ENCODE results near the gene ARHGAP29.

The ARHGAP29 gene

GRCh38 chr1:94236630-94237290 is 624 bp downstream of the ARHGAP29 start:
- no peak overlapping the region for H2BK15ac ChIP-seq (replicated peaks; ENCODE audit: low read depth)
- H2BK120ac ChIP-seq (ENCODE audit: low read depth, low read length) = no peak overlapping the region
- no peaks in the 10 kb centered on the region for H3K36me3 ChIP-seq (ENCODE audit: control insufficient read depth, insufficient read depth, low read length)
- no peak overlapping the region for H4K8ac ChIP-seq (ENCODE audit: low read depth, low read length)
- H2BK5ac ChIP-seq (ENCODE audit: low read length) = no peak overlapping the region
- peaks cover 8% of the 10 kb centered on the region for H3K4me1 ChIP-seq (ENCODE audit: control insufficient read depth, low read depth, low read length)
- H3K56ac ChIP-seq (ENCODE audit: low read length) = peak overlapping the region; percentile 92
- peak overlapping the region; percentile 82 for H3K4me3 ChIP-seq (ENCODE audit: low read length)
- H3K27ac ChIP-seq (ENCODE audit: low read depth, low read length) = no peak overlapping the region
- no peak overlapping the region for H3K23ac ChIP-seq (ENCODE audit: low read length)
- no peak overlapping the region for H2AK5ac ChIP-seq (ENCODE audit: low read length)
- peak overlapping the region; percentile 93 for H3K4me2 ChIP-seq (ENCODE audit: low read length)
- peaks cover 15% of the 10 kb centered on the region for H3K79me2 ChIP-seq (ENCODE audit: control insufficient read depth, insufficient read depth, low read length)
- no peak overlapping the region for H3K4ac ChIP-seq (ENCODE audit: low read depth, low read length)
- no CpG with 5 or more reads among the region's 39 CpGs for WGBS (ENCODE audit: extremely low coverage, insufficient coverage, low lambda C conversion rate)
- H3K27me3 ChIP-seq (ENCODE audit: insufficient read depth, low read length, poor library complexity) = no peaks in the 10 kb centered on the region
- DNase-seq = peak; percentile 79
- H3K79me1 ChIP-seq (ENCODE audit: low read length) = peaks cover 4% of the 10 kb centered on the region
- no peak overlapping the region for H4K5ac ChIP-seq (ENCODE audit: low read length)
- H3K9ac ChIP-seq (ENCODE audit: low read length) = peak overlapping the region; percentile 87
- peak overlapping the region; percentile 63 for H3K18ac ChIP-seq (ENCODE audit: low read length)

GRCh38 chr1:94236013-94236491 is 1.3 kb downstream of the ARHGAP29 start:
- DNase-seq = peak; percentile 39
- no peak overlapping the region for H2BK120ac ChIP-seq (ENCODE audit: low read depth, low read length)
- no peak overlapping the region for H2AK5ac ChIP-seq (ENCODE audit: low read length)
- no peak overlapping the region for H2BK15ac ChIP-seq (replicated peaks; ENCODE audit: low read depth)
- no peak overlapping the region for H4K5ac ChIP-seq (ENCODE audit: low read length)
- peaks cover 8% of the 10 kb centered on the region for H3K4me1 ChIP-seq (ENCODE audit: control insufficient read depth, low read depth, low read length)
- peaks cover 15% of the 10 kb centered on the region for H3K79me2 ChIP-seq (ENCODE audit: control insufficient read depth, insufficient read depth, low read length)
- H2BK5ac ChIP-seq (ENCODE audit: low read length) = no peak overlapping the region
- H3K23ac ChIP-seq (ENCODE audit: low read length) = no peak overlapping the region
- H3K79me1 ChIP-seq (ENCODE audit: low read length) = peaks cover 4% of the 10 kb centered on the region
- no peak overlapping the region for H4K8ac ChIP-seq (ENCODE audit: low read depth, low read length)
- H3K27me3 ChIP-seq (ENCODE audit: insufficient read depth, low read length, poor library complexity) = no peaks in the 10 kb centered on the region
- no peak overlapping the region for H3K4ac ChIP-seq (ENCODE audit: low read depth, low read length)
- peak overlapping the region; percentile 87 for H3K9ac ChIP-seq (ENCODE audit: low read length)
- WGBS (ENCODE audit: extremely low coverage, insufficient coverage, low lambda C conversion rate) = no CpG with 5 or more reads among the region's 6 CpGs
- peak overlapping the region; percentile 82 for H3K4me3 ChIP-seq (ENCODE audit: low read length)
- H3K56ac ChIP-seq (ENCODE audit: low read length) = peak overlapping the region; percentile 92
- no peaks in the 10 kb centered on the region for H3K36me3 ChIP-seq (ENCODE audit: control insufficient read depth, insufficient read depth, low read length)
- H3K27ac ChIP-seq (ENCODE audit: low read depth, low read length) = no peak overlapping the region
- H3K18ac ChIP-seq (ENCODE audit: low read length) = no peak overlapping the region
- peak overlapping the region; percentile 93 for H3K4me2 ChIP-seq (ENCODE audit: low read length)

GRCh38 chr1:94235189-94236012 is 2.0 kb downstream of the ARHGAP29 start:
- no CpG with 5 or more reads among the region's 9 CpGs for WGBS (ENCODE audit: extremely low coverage, insufficient coverage, low lambda C conversion rate)
- Histone ChIP-seq H3K79me2 (ENCODE audit: control insufficient read depth, insufficient read depth, low read length) (peaks cover 15% of the 10 kb centered on the region), H3K27me3 (ENCODE audit: insufficient read depth, low read length, poor library complexity) (no peaks in the 10 kb centered on the region), H3K9ac (ENCODE audit: low read length) (no peak overlapping the region), H3K4me1 (ENCODE audit: control insufficient read depth, low read depth, low read length) (peaks cover 8% of the 10 kb centered on the region), H2BK15ac (replicated peaks; ENCODE audit: low read depth) (no peak overlapping the region), H3K4ac (ENCODE audit: low read depth, low read length) (no peak overlapping the region), H4K5ac (ENCODE audit: low read length) (no peak overlapping the region), H3K79me1 (ENCODE audit: low read length) (peaks cover 4% of the 10 kb centered on the region), H3K56ac (ENCODE audit: low read length) (no peak overlapping the region), H3K4me2 (ENCODE audit: low read length) (no peak overlapping the region), H4K8ac (ENCODE audit: low read depth, low read length) (no peak overlapping the region), H2AK5ac (ENCODE audit: low read length) (no peak overlapping the region), H2BK120ac (ENCODE audit: low read depth, low read length) (no peak overlapping the region), H3K23ac (ENCODE audit: low read length) (no peak overlapping the region), H3K18ac (ENCODE audit: low read length) (no peak overlapping the region), H2BK5ac (ENCODE audit: low read length) (no peak overlapping the region), H3K36me3 (ENCODE audit: control insufficient read depth, insufficient read depth, low read length) (no peaks in the 10 kb centered on the region), H3K4me3 (ENCODE audit: low read length) (no peak overlapping the region), H3K27ac (ENCODE audit: low read depth, low read length) (no peak overlapping the region)
- DNase-seq = no peak

GRCh38 chr1:94234615-94235014 is 2.8 kb downstream of the ARHGAP29 start:
- Histone ChIP-seq H3K27me3 (ENCODE audit: insufficient read depth, low read length, poor library complexity) (no peaks in the 10 kb centered on the region), H3K4me3 (ENCODE audit: low read length) (no peak overlapping the region)

GRCh38 chr1:94231746-94232145 is 5.6 kb downstream of the ARHGAP29 start:
- H4K5ac ChIP-seq (ENCODE audit: low read length) = no peak overlapping the region
- no peak overlapping the region for H3K4me2 ChIP-seq (ENCODE audit: low read length)
- H3K23ac ChIP-seq (ENCODE audit: low read length) = no peak overlapping the region
- DNase-seq = no peak
- H3K27ac ChIP-seq (ENCODE audit: low read depth, low read length) = no peak overlapping the region
- WGBS (ENCODE audit: extremely low coverage, insufficient coverage, low lambda C conversion rate) = 100% methylated on average over 1 of the region's 1 CpG
- no peaks in the 10 kb centered on the region for H3K36me3 ChIP-seq (ENCODE audit: control insufficient read depth, insufficient read depth, low read length)
- no peak overlapping the region for H3K18ac ChIP-seq (ENCODE audit: low read length)
- H3K9ac ChIP-seq (ENCODE audit: low read length) = no peak overlapping the region
- no peaks in the 10 kb centered on the region for H3K27me3 ChIP-seq (ENCODE audit: insufficient read depth, low read length, poor library complexity)
- no peak overlapping the region for H2AK5ac ChIP-seq (ENCODE audit: low read length)
- peaks cover 13% of the 10 kb centered on the region for H3K79me2 ChIP-seq (ENCODE audit: control insufficient read depth, insufficient read depth, low read length)
- H4K8ac ChIP-seq (ENCODE audit: low read depth, low read length) = no peak overlapping the region
- H3K4me1 ChIP-seq (ENCODE audit: control insufficient read depth, low read depth, low read length) = peaks cover 2% of the 10 kb centered on the region
- H2BK5ac ChIP-seq (ENCODE audit: low read length) = no peak overlapping the region
- H2BK15ac ChIP-seq (replicated peaks; ENCODE audit: low read depth) = no peak overlapping the region
- no peak overlapping the region for H2BK120ac ChIP-seq (ENCODE audit: low read depth, low read length)
- no peak overlapping the region for H3K4me3 ChIP-seq (ENCODE audit: low read length)
- no peak overlapping the region for H3K56ac ChIP-seq (ENCODE audit: low read length)
- H3K4ac ChIP-seq (ENCODE audit: low read depth, low read length) = no peak overlapping the region
- H3K79me1 ChIP-seq (ENCODE audit: low read length) = peaks cover 4% of the 10 kb centered on the region

More at GRCh38 chr1:94234615-94235014, 2.8 kb downstream of the ARHGAP29 start:
- Histone ChIP-seq H3K4ac (ENCODE audit: low read depth, low read length) (no peak overlapping the region), H3K23ac (ENCODE audit: low read length) (no peak overlapping the region), H4K8ac (ENCODE audit: low read depth, low read length) (no peak overlapping the region), H3K27ac (ENCODE audit: low read depth, low read length) (no peak overlapping the region), H3K56ac (ENCODE audit: low read length) (no peak overlapping the region), H2AK5ac (ENCODE audit: low read length) (no peak overlapping the region), H3K79me1 (ENCODE audit: low read length) (peaks cover 4% of the 10 kb centered on the region), H3K18ac (ENCODE audit: low read length) (no peak overlapping the region), H2BK15ac (replicated peaks; ENCODE audit: low read depth) (no peak overlapping the region), H3K36me3 (ENCODE audit: control insufficient read depth, insufficient read depth, low read length) (no peaks in the 10 kb centered on the region), H3K9ac (ENCODE audit: low read length) (no peak overlapping the region), H2BK5ac (ENCODE audit: low read length) (no peak overlapping the region), H2BK120ac (ENCODE audit: low read depth, low read length) (no peak overlapping the region), H4K5ac (ENCODE audit: low read length) (no peak overlapping the region), H3K4me2 (ENCODE audit: low read length) (no peak overlapping the region), H3K79me2 (ENCODE audit: control insufficient read depth, insufficient read depth, low read length) (peaks cover 15% of the 10 kb centered on the region), H3K4me1 (ENCODE audit: control insufficient read depth, low read depth, low read length) (peaks cover 4% of the 10 kb centered on the region)
- no peak for DNase-seq
- WGBS (ENCODE audit: extremely low coverage, insufficient coverage, low lambda C conversion rate) = no CpG with 5 or more reads among the region's 1 CpG
